ENCODE data around the gene RGS6. TPM values are rescaled to one million over a fixed set of nuclear protein-coding genes. Genes with fewer than 3 reads are reported as not detected.

Gene RGS6
- total RNA-seq, 3 donors from 2014 or later: 3.4 to 9.2 (median 4.5) TPM

GRCh38 chr14:72178517-72178916 lies 246.3 kb downstream of the RGS6 start:
- H3K4me3 ChIP-seq: no peak overlapping the region
- TF ChIP-seq, protein P1, sequence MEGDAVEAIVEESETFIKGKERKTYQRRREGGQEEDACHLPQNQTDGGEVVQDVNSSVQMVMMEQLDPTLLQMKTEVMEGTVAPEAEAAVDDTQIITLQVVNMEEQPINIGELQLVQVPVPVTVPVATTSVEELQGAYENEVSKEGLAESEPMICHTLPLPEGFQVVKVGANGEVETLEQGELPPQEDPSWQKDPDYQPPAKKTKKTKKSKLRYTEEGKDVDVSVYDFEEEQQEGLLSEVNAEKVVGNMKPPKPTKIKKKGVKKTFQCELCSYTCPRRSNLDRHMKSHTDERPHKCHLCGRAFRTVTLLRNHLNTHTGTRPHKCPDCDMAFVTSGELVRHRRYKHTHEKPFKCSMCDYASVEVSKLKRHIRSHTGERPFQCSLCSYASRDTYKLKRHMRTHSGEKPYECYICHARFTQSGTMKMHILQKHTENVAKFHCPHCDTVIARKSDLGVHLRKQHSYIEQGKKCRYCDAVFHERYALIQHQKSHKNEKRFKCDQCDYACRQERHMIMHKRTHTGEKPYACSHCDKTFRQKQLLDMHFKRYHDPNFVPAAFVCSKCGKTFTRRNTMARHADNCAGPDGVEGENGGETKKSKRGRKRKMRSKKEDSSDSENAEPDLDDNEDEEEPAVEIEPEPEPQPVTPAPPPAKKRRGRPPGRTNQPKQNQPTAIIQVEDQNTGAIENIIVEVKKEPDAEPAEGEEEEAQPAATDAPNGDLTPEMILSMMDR (IDR thresholded peaks at IDR 0.05): no peak
- TF ChIP-seq POLR2AphosphoS5 (IDR thresholded peaks at IDR 0.05) (no peak), POLR2A (IDR thresholded peaks at IDR 0.05) (no peak)
- DNase-seq (ENCODE audit: low spot score in 2 of 2): no peak
- H3K4me1 ChIP-seq: no peaks in the 10 kb centered on the region
- no peaks in the 10 kb centered on the region for H3K9me3 ChIP-seq
- intact Hi-C loops (cut with DNase I; ENCODE audit: low total_unique reads): no loop called here
- H3K27ac ChIP-seq: no peak overlapping the region
- H3K36me3 ChIP-seq: no peaks in the 10 kb centered on the region
- H3K27me3 ChIP-seq: peaks cover 0 to 3% of the 10 kb centered on the region in 2 donors

DNA sequence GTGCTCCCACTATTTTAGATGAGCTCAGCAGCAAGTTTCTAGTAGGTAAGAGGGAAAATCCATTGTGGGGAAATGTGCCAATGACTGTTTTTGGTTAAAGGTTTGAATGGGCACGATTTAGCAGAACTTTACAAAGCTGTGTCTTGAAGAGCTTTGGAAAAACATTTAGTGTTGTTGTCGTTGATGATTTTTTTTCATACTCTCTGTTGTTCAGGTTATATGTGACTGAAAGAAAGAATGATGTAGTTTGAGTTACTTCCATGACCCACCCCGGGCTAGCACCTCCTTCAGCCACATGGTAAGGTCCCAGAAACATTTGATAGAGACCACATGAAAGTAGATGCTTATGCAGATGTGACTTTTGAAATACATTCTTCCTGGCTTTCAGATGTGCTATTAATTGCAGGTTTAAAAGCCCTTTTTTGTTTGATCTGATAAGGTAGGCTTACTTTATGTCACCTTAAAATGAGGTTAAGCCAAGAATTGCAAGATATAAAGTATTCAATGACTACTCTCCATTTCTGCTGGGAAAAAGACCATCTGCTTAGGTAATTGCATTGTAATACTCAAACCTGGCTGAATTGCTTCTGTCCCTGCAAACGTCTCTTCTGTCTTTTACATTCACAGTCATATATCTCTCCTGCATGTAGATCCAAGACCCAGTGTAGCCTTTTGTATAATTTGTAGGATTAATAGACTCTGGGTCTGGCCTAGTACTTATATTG lies 250.6 kb downstream of the RGS6 start:
- intact Hi-C loops (cut with DNase I; ENCODE audit: low total_unique reads): no loop called here
- no peak overlapping the region for H3K27ac ChIP-seq
- no peaks in the 10 kb centered on the region for H3K4me1 ChIP-seq
- DNase-seq (ENCODE audit: low spot score in 2 of 2): no peak
- no peaks in the 10 kb centered on the region for H3K36me3 ChIP-seq
- no peaks in the 10 kb centered on the region for H3K9me3 ChIP-seq
- H3K4me3 ChIP-seq: no peak overlapping the region
- no peak for TF ChIP-seq POLR2A (IDR thresholded peaks at IDR 0.05)
- no peak for TF ChIP-seq POLR2AphosphoS5 (IDR thresholded peaks at IDR 0.05)
- TF ChIP-seq, protein P1 (IDR thresholded peaks at IDR 0.05): no peak
- no peaks in the 10 kb centered on the region for H3K27me3 ChIP-seq

DNA sequence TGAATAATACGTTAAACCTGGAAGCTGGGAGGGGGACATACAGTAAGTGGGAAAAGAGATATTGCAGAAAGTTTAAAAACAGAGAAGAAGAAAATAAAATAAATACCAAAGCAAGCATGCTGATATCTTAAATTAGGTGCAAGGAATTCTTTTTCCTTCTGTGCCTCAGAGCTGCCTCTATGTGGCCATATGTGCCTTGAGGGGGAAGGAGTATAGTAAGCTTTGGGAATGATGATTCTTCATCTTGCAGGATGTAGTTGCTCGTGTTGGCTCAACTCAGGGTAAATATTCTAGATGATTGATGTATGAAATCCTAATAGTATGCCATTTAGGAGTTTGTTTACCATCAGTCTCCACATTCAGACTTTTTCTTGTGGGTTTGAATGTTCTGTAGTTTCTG lies 251.4 kb downstream of the RGS6 start:
- no peaks in the 10 kb centered on the region for H3K27me3 ChIP-seq
- TF ChIP-seq POLR2AphosphoS5 (IDR thresholded peaks at IDR 0.05) (no peak), POLR2A (IDR thresholded peaks at IDR 0.05) (no peak)
- TF ChIP-seq, protein P1 (IDR thresholded peaks at IDR 0.05): no peak
- H3K4me3 ChIP-seq: no peak overlapping the region
- H3K36me3 ChIP-seq: no peaks in the 10 kb centered on the region
- H3K27ac ChIP-seq: no peak overlapping the region
- DNase-seq (ENCODE audit: low spot score in 2 of 2): no peak
- intact Hi-C loops (cut with DNase I; ENCODE audit: low total_unique reads): no loop called here
- no peaks in the 10 kb centered on the region for H3K9me3 ChIP-seq
- H3K4me1 ChIP-seq: no peaks in the 10 kb centered on the region

DNA sequence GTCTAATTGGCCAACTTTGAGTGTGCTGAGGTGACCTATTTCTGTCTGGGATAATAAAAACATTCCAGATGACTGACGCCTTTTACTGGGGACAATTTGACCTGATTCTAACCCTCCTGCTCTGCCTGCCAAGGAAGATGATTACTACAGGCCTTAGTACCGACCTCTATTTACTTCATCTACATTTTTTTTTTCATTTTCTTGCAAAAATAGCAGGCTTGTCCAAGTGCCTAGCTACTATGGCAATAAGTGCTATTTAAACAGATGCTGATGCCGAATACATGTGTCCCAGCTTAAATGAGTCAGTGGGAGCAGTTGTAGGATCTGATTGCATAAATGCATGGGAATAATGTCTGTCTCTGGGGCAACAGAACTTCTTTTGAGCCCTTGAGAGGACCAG lies 254.3 kb downstream of the RGS6 start:
- TF ChIP-seq, protein P1 (IDR thresholded peaks at IDR 0.05): no peak
- TF ChIP-seq POLR2A (IDR thresholded peaks at IDR 0.05): no peak
- TF ChIP-seq POLR2AphosphoS5 (IDR thresholded peaks at IDR 0.05): no peak
- Histone ChIP-seq H3K9me3 (no peaks in the 10 kb centered on the region), H3K4me3 (no peak overlapping the region), H3K4me1 (no peaks in the 10 kb centered on the region), H3K36me3 (no peaks in the 10 kb centered on the region), H3K27ac (no peak overlapping the region), H3K27me3 (no peaks in the 10 kb centered on the region)
- no peak for DNase-seq (ENCODE audit: low spot score in 2 of 2)
- intact Hi-C loops (cut with DNase I; ENCODE audit: low total_unique reads): no loop called here

DNA sequence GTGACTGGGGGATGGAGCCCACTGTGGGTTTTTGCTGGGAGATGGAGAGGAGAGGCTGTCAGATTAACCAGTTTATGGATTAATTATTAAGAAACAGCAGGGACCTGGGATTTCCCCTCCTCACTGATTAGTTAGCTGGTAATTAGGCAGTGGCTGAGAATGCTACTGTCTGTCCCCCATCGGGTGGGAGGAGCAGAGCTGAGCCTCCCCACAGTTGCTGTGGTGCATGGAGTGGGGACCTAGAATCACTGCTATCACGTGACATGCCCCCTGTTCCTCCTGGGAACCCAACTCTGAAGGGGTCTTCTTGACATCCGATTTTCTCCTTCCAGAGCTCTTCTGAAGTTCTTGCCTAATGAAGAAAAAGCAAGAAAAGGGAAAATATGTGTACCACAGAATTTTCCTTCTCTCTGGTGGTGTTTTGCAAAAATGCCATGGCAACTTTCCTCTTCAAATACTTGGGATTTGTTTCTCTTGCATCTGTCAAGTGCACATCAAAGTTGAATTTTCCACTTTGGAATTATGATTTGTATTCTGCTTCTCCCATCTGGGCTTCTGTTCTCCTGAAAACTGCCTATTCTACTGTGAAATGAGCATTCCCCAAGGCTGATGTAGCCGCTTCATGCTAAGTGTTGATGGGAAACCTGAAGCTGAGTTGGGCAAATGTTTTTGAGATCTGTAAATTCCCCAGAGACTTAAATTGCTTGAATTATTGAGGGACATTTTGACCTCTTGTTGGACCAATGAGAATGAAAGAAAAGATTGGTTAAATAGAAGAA lies 264.2 kb downstream of the RGS6 start:
- H3K27me3 ChIP-seq: no peaks in the 10 kb centered on the region
- H3K4me3 ChIP-seq: no peak overlapping the region
- TF ChIP-seq POLR2AphosphoS5 (IDR thresholded peaks at IDR 0.05): no peak
- TF ChIP-seq, protein P1 (IDR thresholded peaks at IDR 0.05): no peak
- no peak for TF ChIP-seq POLR2A (IDR thresholded peaks at IDR 0.05)
- H3K27ac ChIP-seq: no peak overlapping the region
- H3K9me3 ChIP-seq: no peaks in the 10 kb centered on the region
- H3K4me1 ChIP-seq: no peaks in the 10 kb centered on the region
- DNase-seq (ENCODE audit: low spot score in 2 of 2): no peak
- H3K36me3 ChIP-seq: no peaks in the 10 kb centered on the region
- intact Hi-C loops (cut with DNase I; ENCODE audit: low total_unique reads): no loop called here

Data from breast epithelium (tissue), 4 donors.